ENCODE data around the gene GREB1L. TPM values are rescaled to one million over a fixed set of nuclear protein-coding genes. Genes with fewer than 3 reads are reported as not detected.

Gene GREB1L
- polyA plus RNA-seq, 1 donor (not counting 4 experiments of a cell fraction or from before 2014, with no cell fraction given): 5.5 TPM

DNA sequence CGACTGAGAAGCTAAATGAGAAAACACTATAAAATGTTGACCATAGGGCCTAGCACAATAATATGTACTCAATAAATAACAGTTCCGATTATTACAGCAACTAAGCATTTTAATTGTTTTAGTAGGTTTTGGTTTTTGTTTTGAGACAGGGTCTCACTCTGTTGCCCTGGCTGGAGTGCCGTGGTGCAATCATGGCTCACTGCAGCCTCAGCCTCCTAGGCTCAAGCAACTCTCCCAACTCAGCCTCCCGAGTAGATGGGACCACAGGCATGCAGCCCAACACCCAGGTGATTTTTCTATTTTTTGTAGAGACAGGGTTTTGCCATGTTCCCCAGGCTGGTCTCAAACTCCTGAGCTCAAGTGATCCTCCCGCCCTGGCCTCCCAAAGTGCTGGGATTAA is 304.4 kb downstream of the GREB1L start:
- H3K4me2 ChIP-seq (ENCODE audit: control insufficient read depth, extremely low read depth, insufficient read depth, low read depth, low read length): no peak overlapping the region
- H3K36me3 ChIP-seq (ENCODE audit: control insufficient read depth in 2 of 2, extremely low read depth in 1 of 2, insufficient read depth in 2 of 2, low read length in 2 of 2): peaks cover 0 to 3% of the 10 kb centered on the region in 2 experiments
- no peaks in the 10 kb centered on the region for H3K79me2 ChIP-seq (ENCODE audit: control insufficient read depth, insufficient read depth, low read length)
- FAIRE-seq (no peak), DNase-seq (ENCODE audit: low read depth, low spot score) (no peak)
- no peaks in the 10 kb centered on the region for H3K9me3 ChIP-seq (ENCODE audit: control insufficient read depth, low read depth, low read length)
- no peak overlapping the region for H3K27ac ChIP-seq (ENCODE audit: control insufficient read depth, insufficient read depth, low read length)
- TF ChIP-seq EZH2 (IDR thresholded peaks at IDR 0.05; ENCODE audit: low read length): no peak
- TF ChIP-seq, protein P1, sequence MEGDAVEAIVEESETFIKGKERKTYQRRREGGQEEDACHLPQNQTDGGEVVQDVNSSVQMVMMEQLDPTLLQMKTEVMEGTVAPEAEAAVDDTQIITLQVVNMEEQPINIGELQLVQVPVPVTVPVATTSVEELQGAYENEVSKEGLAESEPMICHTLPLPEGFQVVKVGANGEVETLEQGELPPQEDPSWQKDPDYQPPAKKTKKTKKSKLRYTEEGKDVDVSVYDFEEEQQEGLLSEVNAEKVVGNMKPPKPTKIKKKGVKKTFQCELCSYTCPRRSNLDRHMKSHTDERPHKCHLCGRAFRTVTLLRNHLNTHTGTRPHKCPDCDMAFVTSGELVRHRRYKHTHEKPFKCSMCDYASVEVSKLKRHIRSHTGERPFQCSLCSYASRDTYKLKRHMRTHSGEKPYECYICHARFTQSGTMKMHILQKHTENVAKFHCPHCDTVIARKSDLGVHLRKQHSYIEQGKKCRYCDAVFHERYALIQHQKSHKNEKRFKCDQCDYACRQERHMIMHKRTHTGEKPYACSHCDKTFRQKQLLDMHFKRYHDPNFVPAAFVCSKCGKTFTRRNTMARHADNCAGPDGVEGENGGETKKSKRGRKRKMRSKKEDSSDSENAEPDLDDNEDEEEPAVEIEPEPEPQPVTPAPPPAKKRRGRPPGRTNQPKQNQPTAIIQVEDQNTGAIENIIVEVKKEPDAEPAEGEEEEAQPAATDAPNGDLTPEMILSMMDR (optimal IDR thresholded peaks at IDR 0.05 in 1 of 3, IDR thresholded peaks at IDR 0.05 in 1 of 3, conservative IDR thresholded peaks at IDR 0.05 in 1 of 3; ENCODE audit: extremely low read depth in 1 of 3, insufficient read depth in 2 of 3, low read length in 3 of 3): no peak
- peaks cover 2% of the 10 kb centered on the region for H3K4me1 ChIP-seq (ENCODE audit: control insufficient read depth, extremely low read depth, insufficient read depth, low read length)
- H3K9me1 ChIP-seq (ENCODE audit: control insufficient read depth, extremely low read depth, insufficient read depth, low read length): no peaks in the 10 kb centered on the region
- H3K27me3 ChIP-seq (ENCODE audit: control insufficient read depth, extremely low read depth, insufficient read depth, low read length): no peaks in the 10 kb centered on the region
- no peak overlapping the region for H3K9ac ChIP-seq (ENCODE audit: control insufficient read depth, extremely low read depth, insufficient read depth, low read length)
- no peak overlapping the region for H3K4me3 ChIP-seq (ENCODE audit: control insufficient read depth in 2 of 3, extremely low read depth in 1 of 3, insufficient read depth in 2 of 3, low read depth in 1 of 3, low read length in 3 of 3)
- H4K20me1 ChIP-seq (ENCODE audit: control insufficient read depth, extremely low read depth, insufficient read depth, low read length): peaks cover 2% of the 10 kb centered on the region
- dilution Hi-C loops (cut with MboI; ENCODE audit: extremely low pct_ligation_motif_present, low sequenced_read_pairs): no loop called here
- H2AFZ ChIP-seq (ENCODE audit: control insufficient read depth, low read length): no peak overlapping the region

GRCh38 chr18:21548647-21549046 is 306.6 kb downstream of the GREB1L start:
- Histone ChIP-seq H3K79me2 (ENCODE audit: control insufficient read depth, insufficient read depth, low read length) (no peaks in the 10 kb centered on the region), H3K9me1 (ENCODE audit: control insufficient read depth, extremely low read depth, insufficient read depth, low read length) (no peaks in the 10 kb centered on the region), H3K9ac (ENCODE audit: control insufficient read depth, extremely low read depth, insufficient read depth, low read length) (no peak overlapping the region), H3K27ac (ENCODE audit: control insufficient read depth, insufficient read depth, low read length) (no peak overlapping the region), H3K4me2 (ENCODE audit: control insufficient read depth, extremely low read depth, insufficient read depth, low read depth, low read length) (no peak overlapping the region), H2AFZ (ENCODE audit: control insufficient read depth, low read length) (no peak overlapping the region), H3K9me3 (ENCODE audit: control insufficient read depth, low read depth, low read length) (no peaks in the 10 kb centered on the region), H3K27me3 (ENCODE audit: control insufficient read depth, extremely low read depth, insufficient read depth, low read length) (no peaks in the 10 kb centered on the region), H3K4me1 (ENCODE audit: control insufficient read depth, extremely low read depth, insufficient read depth, low read length) (peaks cover 2% of the 10 kb centered on the region), H3K4me3 (ENCODE audit: control insufficient read depth in 2 of 3, extremely low read depth in 1 of 3, insufficient read depth in 2 of 3, low read depth in 1 of 3, low read length in 3 of 3) (no peak overlapping the region), H4K20me1 (ENCODE audit: control insufficient read depth, extremely low read depth, insufficient read depth, low read length) (peaks cover 2% of the 10 kb centered on the region), H3K36me3 (ENCODE audit: control insufficient read depth in 2 of 2, extremely low read depth in 1 of 2, insufficient read depth in 2 of 2, low read length in 2 of 2) (peaks cover 0 to 2% of the 10 kb centered on the region in 2 experiments)
- FAIRE-seq (no peak), DNase-seq (ENCODE audit: low read depth, low spot score) (peak; percentile 13)
- dilution Hi-C loops (cut with MboI; ENCODE audit: extremely low pct_ligation_motif_present, low sequenced_read_pairs): no loop called here
- TF ChIP-seq, protein P1 (optimal IDR thresholded peaks at IDR 0.05 in 1 of 3, IDR thresholded peaks at IDR 0.05 in 1 of 3, conservative IDR thresholded peaks at IDR 0.05 in 1 of 3; ENCODE audit: extremely low read depth in 1 of 3, insufficient read depth in 2 of 3, low read length in 3 of 3): no peak
- no peak for TF ChIP-seq EZH2 (IDR thresholded peaks at IDR 0.05; ENCODE audit: low read length)

Data from keratinocyte (primary cell).